PC-9 (cell line): ENCODE data around the gene PERP.

Experiments used
- EZH2 ChIP-seq: fragments of 200-600 bp; sonication (generic); IDR thresholded peaks from 2 replicates; pipeline ENCODE4 v1.8.0; 2017; ENCODE audit warnings: antibody characterized with exemption, low read depth
- TF ChIP-seq, protein P1 (sequence below): fragments of 200-600 bp; sonication (generic); conservative IDR thresholded peaks from 2 replicates; pipeline ENCODE4 v1.6.1; 2017; ENCODE audit warnings: mixed run types, antibody characterized with exemption, mild to moderate bottlenecking, moderate library complexity

DNA sequence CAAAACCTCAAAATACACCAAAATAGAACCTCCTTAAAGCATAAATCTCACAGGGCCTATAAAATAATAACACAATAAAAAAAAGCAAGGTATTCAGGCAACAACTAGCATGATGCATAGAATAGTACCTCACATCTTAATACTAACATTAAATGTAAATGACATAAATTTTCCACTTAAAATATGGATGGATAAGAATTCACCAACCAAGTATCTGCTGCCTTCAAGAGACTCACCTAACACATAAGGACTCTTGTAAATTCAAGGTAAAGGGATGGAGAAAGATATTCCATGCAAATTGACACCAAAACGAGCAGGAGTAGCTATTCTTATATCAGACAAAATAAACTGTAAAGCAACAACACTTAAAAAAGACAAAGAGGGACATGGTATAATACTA is 52.2 kb downstream of the PERP start:
- TF ChIP-seq, protein P1, sequence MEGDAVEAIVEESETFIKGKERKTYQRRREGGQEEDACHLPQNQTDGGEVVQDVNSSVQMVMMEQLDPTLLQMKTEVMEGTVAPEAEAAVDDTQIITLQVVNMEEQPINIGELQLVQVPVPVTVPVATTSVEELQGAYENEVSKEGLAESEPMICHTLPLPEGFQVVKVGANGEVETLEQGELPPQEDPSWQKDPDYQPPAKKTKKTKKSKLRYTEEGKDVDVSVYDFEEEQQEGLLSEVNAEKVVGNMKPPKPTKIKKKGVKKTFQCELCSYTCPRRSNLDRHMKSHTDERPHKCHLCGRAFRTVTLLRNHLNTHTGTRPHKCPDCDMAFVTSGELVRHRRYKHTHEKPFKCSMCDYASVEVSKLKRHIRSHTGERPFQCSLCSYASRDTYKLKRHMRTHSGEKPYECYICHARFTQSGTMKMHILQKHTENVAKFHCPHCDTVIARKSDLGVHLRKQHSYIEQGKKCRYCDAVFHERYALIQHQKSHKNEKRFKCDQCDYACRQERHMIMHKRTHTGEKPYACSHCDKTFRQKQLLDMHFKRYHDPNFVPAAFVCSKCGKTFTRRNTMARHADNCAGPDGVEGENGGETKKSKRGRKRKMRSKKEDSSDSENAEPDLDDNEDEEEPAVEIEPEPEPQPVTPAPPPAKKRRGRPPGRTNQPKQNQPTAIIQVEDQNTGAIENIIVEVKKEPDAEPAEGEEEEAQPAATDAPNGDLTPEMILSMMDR, result no peak
- no peak for TF ChIP-seq EZH2
